Measurements from ENCODE around the gene KCNQ1. TPM values are rescaled to one million over a fixed set of nuclear protein-coding genes. Genes with fewer than 3 reads are reported as not detected.

Gene KCNQ1
- total and polyA plus RNA-seq, 7 experiments from 2014 or later = 14.7 to 46.4 (median 36.9) TPM

DNA sequence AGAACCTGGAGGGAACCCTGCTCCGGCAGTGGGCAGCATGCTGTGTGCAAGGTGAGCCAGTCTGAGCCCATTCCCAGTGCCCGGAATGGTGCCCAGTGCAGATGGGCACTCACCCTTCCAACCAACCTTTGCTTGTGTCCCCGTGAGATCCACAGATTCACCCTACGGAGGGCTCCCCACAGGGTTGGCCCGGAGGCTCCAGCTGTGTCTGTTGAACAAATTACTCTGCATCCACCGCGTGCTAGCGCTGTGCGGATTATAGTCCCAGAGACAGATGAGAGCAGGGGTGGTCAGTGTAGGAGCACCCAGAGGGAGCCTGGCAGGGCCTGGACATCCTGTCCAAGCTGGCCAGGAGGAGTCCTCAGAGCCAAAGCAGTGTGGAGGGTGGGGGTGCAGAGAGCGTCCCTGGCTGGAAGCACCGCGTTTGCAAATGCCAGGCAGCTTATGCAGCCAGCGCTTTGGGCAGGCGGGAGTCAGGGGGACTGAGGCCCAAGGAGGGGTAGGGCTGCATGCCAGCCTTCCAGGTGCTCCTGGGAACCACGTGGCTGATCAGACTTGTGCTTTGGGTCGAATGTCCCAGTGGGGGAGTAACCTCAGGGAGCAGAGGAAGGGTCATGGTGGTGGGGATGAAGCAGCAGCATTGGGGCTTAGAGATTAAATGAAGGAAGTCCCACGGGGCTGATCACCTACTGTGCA lies 80.5 kb downstream of the KCNQ1 start:
- Mint-ChIP-seq H3K4me1 (peaks cover 17 to 58% (median 35%) of the 10 kb centered on the region in 7 donors), H3K36me3 (peaks cover 0 to 10% (median 4%) of the 10 kb centered on the region in 5 donors), H3K27me3 (no peaks in the 10 kb centered on the region), H3K9me3 (no peaks in the 10 kb centered on the region), H3K4me3 (peak overlapping the region in 8 of 10 donors; percentile 16 to 72 (median 46)), H3K27ac (peak overlapping the region in 8 of 9 donors; percentile 69 to 86 (median 82))
- H3K27me3 ChIP-seq (ENCODE audit: control insufficient read depth in 2 of 2, insufficient read depth in 2 of 2, low read length in 2 of 2) = no peaks in the 10 kb centered on the region
- peaks cover 0 to 38% (median 0%) of the 10 kb centered on the region in 3 experiments for H3K36me3 ChIP-seq (ENCODE audit: control insufficient read depth in 2 of 3, insufficient read depth in 3 of 3, low read length in 3 of 3)
- no peak for ATAC-seq
- H3K4me1 ChIP-seq (ENCODE audit: control insufficient read depth in 2 of 2, insufficient read depth in 2 of 2, low read length in 2 of 2) = peaks cover 0 to 23% of the 10 kb centered on the region in 2 donors
- POLR2A ChIA-PET = interaction anchor here (1.0 kb wide), 1 partner anchor 79 kb away, joined by 3 read pairs; no protein-coding TSS in a partner anchor
- no peaks in the 10 kb centered on the region for H3K9me3 ChIP-seq (ENCODE audit: control insufficient read depth in 2 of 3, low read length in 3 of 3)
- peak in 2 of 9 donors; percentile 5 to 15 for DNase-seq
- H3K27ac ChIP-seq (ENCODE audit: low read depth, low read length) = no peak overlapping the region
- CTCF ChIA-PET = interaction anchor here (0.7 kb wide), 1 partner anchor 32 kb away, joined by 3 read pairs; no protein-coding TSS in a partner anchor
- intact Hi-C loops (cut with micrococcal nuclease) = no loop called here
- H3K4me3 ChIP-seq (ENCODE audit: low read length) = no peak overlapping the region

DNA sequence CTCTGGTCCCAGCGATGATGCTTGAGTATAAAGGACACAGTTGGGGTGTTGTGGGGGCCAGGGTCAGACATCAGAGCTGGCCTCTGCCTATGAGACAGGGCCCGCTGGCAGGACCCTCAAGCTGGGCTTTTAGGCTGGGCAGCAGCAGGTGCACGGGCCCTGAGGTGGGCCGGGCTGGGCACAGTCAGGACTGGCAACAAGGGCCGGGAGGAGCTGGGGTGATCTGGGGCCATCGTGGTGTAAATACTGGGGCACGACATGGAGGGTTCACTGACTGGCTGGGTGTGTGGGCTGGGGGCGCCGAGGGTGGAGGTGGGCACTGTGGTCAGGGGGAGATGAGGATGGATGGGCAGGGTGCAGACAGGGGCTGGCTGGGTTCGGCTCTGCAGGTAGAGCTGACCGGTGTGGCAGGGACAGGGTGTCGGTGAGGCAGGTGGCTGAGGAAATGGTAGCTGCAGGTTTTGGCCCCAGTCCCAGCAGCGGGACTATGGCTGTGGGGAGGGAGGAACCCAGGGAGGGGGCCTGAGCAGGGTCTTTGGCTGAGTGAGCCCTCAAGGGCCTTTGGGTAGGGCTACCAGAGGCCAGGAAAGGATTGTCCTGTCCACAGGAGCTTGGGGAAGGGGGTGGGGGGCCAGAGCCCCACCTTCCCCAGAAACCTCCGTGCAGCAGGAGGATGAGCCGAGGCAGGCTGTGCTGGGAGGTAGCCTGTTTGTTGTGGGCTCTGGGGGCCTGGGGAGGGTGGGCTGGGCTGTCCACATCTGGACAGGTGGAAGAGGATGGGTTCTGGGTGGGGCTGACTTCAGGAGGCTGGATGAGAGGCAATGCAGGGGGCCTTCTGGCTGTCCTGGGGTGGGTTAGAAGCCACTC lies 81.4 kb downstream of the KCNQ1 start:
- peaks cover 0 to 10% (median 2%) of the 10 kb centered on the region in 5 donors for H3K36me3 Mint-ChIP-seq
- no peaks in the 10 kb centered on the region for H3K9me3 Mint-ChIP-seq
- ATAC-seq (no peak), DNase-seq (peak in 2 of 9 donors; percentile 5 to 17)
- intact Hi-C loops (cut with micrococcal nuclease) = no loop called here
- Histone ChIP-seq H3K36me3 (ENCODE audit: control insufficient read depth in 2 of 3, insufficient read depth in 3 of 3, low read length in 3 of 3) (peaks cover 0 to 39% (median 0%) of the 10 kb centered on the region in 3 experiments), H3K4me3 (ENCODE audit: low read length) (no peak overlapping the region), H3K9me3 (ENCODE audit: control insufficient read depth in 2 of 3, low read length in 3 of 3) (no peaks in the 10 kb centered on the region), H3K27me3 (ENCODE audit: control insufficient read depth in 2 of 2, insufficient read depth in 2 of 2, low read length in 2 of 2) (no peaks in the 10 kb centered on the region), H3K27ac (ENCODE audit: low read depth, low read length) (peak overlapping the region; percentile 58), H3K4me1 (ENCODE audit: control insufficient read depth in 2 of 2, insufficient read depth in 2 of 2, low read length in 2 of 2) (peaks cover 0 to 23% of the 10 kb centered on the region in 2 donors)
- H3K27ac Mint-ChIP-seq = peak overlapping the region; percentile 49 to 91 (median 85)
- H3K4me3 Mint-ChIP-seq = peak overlapping the region in 9 of 10 donors; percentile 45 to 74 (median 68)
- CTCF ChIA-PET = interaction anchor here (0.7 kb wide), 1 partner anchor 33 kb away, joined by 3 read pairs; no protein-coding TSS in a partner anchor
- POLR2A ChIA-PET = interaction anchor here (0.8 to 1.3 kb wide), 3 partner anchors 80 to 85 kb away, joined by 3 read pairs; partner anchors contain the start of gene KCNQ1
- H3K4me1 Mint-ChIP-seq = peaks cover 17 to 53% (median 35%) of the 10 kb centered on the region in 7 donors
- no peaks in the 10 kb centered on the region for H3K27me3 Mint-ChIP-seq

DNA sequence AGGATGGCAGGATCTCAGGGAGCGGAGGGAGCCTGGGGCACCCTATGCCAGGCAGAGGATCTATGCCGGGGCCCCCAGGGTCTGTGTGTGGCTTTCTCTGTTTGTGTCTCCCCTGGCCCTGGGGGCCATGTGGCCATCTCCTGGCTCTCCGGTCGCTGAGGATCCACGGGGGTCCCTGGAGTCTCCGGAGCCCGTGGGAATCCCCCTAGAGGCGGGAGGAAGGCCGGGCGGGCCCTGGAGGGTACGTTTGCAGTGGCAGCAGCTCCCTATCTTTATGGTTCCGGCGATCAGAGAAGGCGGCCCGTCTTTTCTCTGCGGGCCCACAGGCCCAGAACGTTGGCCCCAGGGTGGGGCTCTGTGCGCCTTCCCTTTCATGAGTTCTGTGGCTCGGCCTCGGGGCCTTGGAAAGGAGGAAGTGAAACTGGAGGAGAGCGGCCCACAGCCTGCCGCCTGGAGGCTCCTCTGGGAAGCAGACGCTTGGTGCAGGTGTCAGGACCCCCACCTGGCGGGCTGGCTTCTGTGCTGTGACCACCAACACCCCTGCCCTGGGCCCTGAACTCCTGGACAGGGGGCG lies 82.1 kb downstream of the KCNQ1 start:
- POLR2A ChIA-PET = interaction anchor here (0.8 to 1.3 kb wide), 2 partner anchors 82 to 85 kb away, joined by 3 read pairs; partner anchors contain the start of gene KCNQ1
- Mint-ChIP-seq H3K27ac (peak overlapping the region; percentile 49 to 91 (median 85)), H3K27me3 (no peaks in the 10 kb centered on the region), H3K36me3 (peaks cover 0 to 10% (median 0%) of the 10 kb centered on the region in 5 donors), H3K4me3 (peak overlapping the region in 9 of 10 donors; percentile 45 to 74 (median 69)), H3K9me3 (no peaks in the 10 kb centered on the region), H3K4me1 (peaks cover 17 to 55% (median 39%) of the 10 kb centered on the region in 7 donors)
- peak overlapping the region; percentile 17 for H3K4me3 ChIP-seq (ENCODE audit: low read length)
- ATAC-seq = peak; percentile 75
- peaks cover 0 to 35% (median 0%) of the 10 kb centered on the region in 3 experiments for H3K36me3 ChIP-seq (ENCODE audit: control insufficient read depth in 2 of 3, insufficient read depth in 3 of 3, low read length in 3 of 3)
- peak in 4 of 9 donors; percentile 21 to 33 (median 24) for DNase-seq
- CTCF ChIA-PET = interaction anchor here (1.0 to 1.2 kb wide), 2 partner anchors 63 to 101 kb away, joined by 3 read pairs; no protein-coding TSS in a partner anchor
- intact Hi-C loops (cut with micrococcal nuclease) = no loop called here
- no peaks in the 10 kb centered on the region for H3K27me3 ChIP-seq (ENCODE audit: control insufficient read depth in 2 of 2, insufficient read depth in 2 of 2, low read length in 2 of 2)
- peaks cover 0 to 23% of the 10 kb centered on the region in 2 donors for H3K4me1 ChIP-seq (ENCODE audit: control insufficient read depth in 2 of 2, insufficient read depth in 2 of 2, low read length in 2 of 2)
- peak overlapping the region; percentile 58 for H3K27ac ChIP-seq (ENCODE audit: low read depth, low read length)
- no peaks in the 10 kb centered on the region for H3K9me3 ChIP-seq (ENCODE audit: control insufficient read depth in 2 of 3, low read length in 3 of 3)

DNA sequence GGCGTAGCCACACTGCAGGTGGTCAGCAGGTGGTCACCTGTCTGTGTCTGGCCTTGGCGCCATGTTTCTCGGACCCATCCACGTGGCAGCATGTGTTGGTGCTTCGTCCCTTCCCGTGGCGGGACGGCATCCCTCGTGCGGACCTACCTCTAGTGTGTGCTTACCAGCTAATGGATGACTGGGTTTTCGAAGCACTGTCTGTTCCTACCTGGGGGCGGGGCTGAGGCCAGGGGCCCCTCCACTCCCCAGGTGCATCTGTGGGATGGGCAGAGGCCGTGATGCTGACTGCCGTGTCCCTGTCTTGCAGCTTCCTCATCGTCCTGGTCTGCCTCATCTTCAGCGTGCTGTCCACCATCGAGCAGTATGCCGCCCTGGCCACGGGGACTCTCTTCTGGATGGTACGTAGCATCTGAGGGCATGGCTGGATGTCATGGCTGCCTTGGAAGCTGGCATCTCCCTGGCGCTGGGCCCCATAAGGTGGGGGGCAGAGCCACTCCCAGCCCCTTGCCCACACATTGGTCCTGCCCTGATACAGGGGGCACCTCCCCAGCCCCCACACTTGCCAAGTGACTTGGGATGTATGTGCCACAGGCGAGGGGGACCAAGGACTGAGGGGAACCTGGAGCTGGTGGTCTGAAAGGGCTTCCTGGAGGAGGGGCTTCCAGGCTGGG lies 82.9 kb downstream of the KCNQ1 start:
- Histone ChIP-seq H3K4me1 (ENCODE audit: control insufficient read depth in 2 of 2, insufficient read depth in 2 of 2, low read length in 2 of 2) (peaks cover 0 to 27% of the 10 kb centered on the region in 2 donors), H3K27me3 (ENCODE audit: control insufficient read depth in 2 of 2, insufficient read depth in 2 of 2, low read length in 2 of 2) (no peaks in the 10 kb centered on the region), H3K9me3 (ENCODE audit: control insufficient read depth in 2 of 3, low read length in 3 of 3) (no peaks in the 10 kb centered on the region), H3K27ac (ENCODE audit: low read depth, low read length) (peak overlapping the region; percentile 58), H3K4me3 (ENCODE audit: low read length) (no peak overlapping the region), H3K36me3 (ENCODE audit: control insufficient read depth in 2 of 3, insufficient read depth in 3 of 3, low read length in 3 of 3) (peaks cover 0 to 29% (median 0%) of the 10 kb centered on the region in 3 experiments)
- peak in 1 of 9 donors; percentile 1 for DNase-seq
- Mint-ChIP-seq H3K4me3 (peak overlapping the region in 3 of 10 donors; percentile 22 to 58 (median 30)), H3K27ac (peak overlapping the region in 6 of 9 donors; percentile 60 to 91 (median 86)), H3K9me3 (no peaks in the 10 kb centered on the region), H3K36me3 (peaks cover 0 to 10% (median 0%) of the 10 kb centered on the region in 5 donors), H3K27me3 (no peaks in the 10 kb centered on the region), H3K4me1 (peaks cover 23 to 62% (median 46%) of the 10 kb centered on the region in 7 donors)
- CTCF ChIA-PET = interaction anchor here (1.0 to 1.4 kb wide), 4 partner anchors 64 to 361 kb away, joined by 3 to 6 read pairs (median 4); no protein-coding TSS in a partner anchor
- intact Hi-C loops (cut with micrococcal nuclease) = no loop called here
- no peak for ATAC-seq
- POLR2A ChIA-PET = interaction anchor here (1.3 kb wide), 1 partner anchor 86 kb away, joined by 3 read pairs; no protein-coding TSS in a partner anchor

DNA sequence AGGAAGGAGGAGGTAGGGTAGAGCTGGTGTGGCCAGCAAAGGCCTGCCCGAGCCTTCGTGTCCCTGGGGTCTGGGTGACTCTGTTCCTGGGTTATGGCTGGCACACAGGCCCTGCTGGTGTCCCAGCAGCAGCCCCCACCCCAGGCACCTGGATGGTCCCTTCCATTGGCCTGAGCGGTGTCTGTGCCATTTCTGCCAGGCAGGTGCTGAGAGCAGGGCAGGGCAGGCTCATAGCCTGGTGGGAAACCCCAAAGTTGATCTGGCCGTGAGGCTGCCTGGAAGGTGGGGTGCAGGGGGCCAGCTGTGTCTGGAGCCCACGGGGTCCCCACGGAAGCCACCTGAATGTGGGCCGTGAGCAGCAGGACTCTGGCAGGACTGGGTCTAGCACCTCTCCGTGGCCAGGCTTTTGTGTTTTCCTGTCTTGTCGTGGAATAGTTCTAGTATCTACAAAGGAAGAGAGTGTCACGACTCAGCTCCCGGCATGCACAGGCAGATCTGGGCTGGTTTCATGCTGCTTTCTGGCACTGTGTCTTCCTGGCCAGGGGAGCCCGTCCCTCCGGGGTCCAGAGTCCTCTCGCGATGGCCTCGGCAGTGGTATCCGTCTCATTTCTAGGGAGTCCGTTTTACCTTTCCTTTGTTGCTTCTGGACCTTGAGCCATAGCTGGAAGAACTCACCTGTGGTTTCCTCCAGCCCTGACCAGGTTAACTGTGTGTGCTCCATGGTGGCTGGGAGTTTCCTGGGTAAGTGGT lies 83.7 kb downstream of the KCNQ1 start:
- Mint-ChIP-seq H3K4me3 (peak overlapping the region in 1 of 10 donors; percentile 23), H3K27me3 (peaks cover 0 to 2% (median 0%) of the 10 kb centered on the region in 5 donors), H3K36me3 (peaks cover 0 to 10% (median 0%) of the 10 kb centered on the region in 5 donors), H3K4me1 (peaks cover 30 to 69% (median 53%) of the 10 kb centered on the region in 7 donors), H3K27ac (peak overlapping the region in 5 of 9 donors; percentile 38 to 87 (median 82)), H3K9me3 (no peaks in the 10 kb centered on the region)
- intact Hi-C loops (cut with micrococcal nuclease) = no loop called here
- H3K27ac ChIP-seq (ENCODE audit: low read depth, low read length) = no peak overlapping the region
- H3K36me3 ChIP-seq (ENCODE audit: control insufficient read depth in 2 of 3, insufficient read depth in 3 of 3, low read length in 3 of 3) = peaks cover 0 to 28% (median 0%) of the 10 kb centered on the region in 3 experiments
- H3K9me3 ChIP-seq (ENCODE audit: control insufficient read depth in 2 of 3, low read length in 3 of 3) = no peaks in the 10 kb centered on the region
- ATAC-seq = no peak
- H3K4me3 ChIP-seq (ENCODE audit: low read length) = no peak overlapping the region
- POLR2A ChIA-PET = no interaction called here
- H3K4me1 ChIP-seq (ENCODE audit: control insufficient read depth in 2 of 2, insufficient read depth in 2 of 2, low read length in 2 of 2) = peaks cover 4 to 35% of the 10 kb centered on the region in 2 donors
- CTCF ChIA-PET = interaction anchor here (1.0 to 1.4 kb wide), 4 partner anchors 65 to 360 kb away, joined by 3 to 6 read pairs (median 4); no protein-coding TSS in a partner anchor
- H3K27me3 ChIP-seq (ENCODE audit: control insufficient read depth in 2 of 2, insufficient read depth in 2 of 2, low read length in 2 of 2) = no peaks in the 10 kb centered on the region
- no peak for DNase-seq

Data from naive thymus-derived CD4-positive, alpha-beta T cell (primary cell).